ENCODE measurements around the gene FAM32A.

- TF ChIP-seq, protein P1, sequence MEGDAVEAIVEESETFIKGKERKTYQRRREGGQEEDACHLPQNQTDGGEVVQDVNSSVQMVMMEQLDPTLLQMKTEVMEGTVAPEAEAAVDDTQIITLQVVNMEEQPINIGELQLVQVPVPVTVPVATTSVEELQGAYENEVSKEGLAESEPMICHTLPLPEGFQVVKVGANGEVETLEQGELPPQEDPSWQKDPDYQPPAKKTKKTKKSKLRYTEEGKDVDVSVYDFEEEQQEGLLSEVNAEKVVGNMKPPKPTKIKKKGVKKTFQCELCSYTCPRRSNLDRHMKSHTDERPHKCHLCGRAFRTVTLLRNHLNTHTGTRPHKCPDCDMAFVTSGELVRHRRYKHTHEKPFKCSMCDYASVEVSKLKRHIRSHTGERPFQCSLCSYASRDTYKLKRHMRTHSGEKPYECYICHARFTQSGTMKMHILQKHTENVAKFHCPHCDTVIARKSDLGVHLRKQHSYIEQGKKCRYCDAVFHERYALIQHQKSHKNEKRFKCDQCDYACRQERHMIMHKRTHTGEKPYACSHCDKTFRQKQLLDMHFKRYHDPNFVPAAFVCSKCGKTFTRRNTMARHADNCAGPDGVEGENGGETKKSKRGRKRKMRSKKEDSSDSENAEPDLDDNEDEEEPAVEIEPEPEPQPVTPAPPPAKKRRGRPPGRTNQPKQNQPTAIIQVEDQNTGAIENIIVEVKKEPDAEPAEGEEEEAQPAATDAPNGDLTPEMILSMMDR (IDR thresholded peaks at IDR 0.05): no peak
- no peak for TF ChIP-seq ZFX (IDR thresholded peaks at IDR 0.05; ENCODE audit: borderline replicate concordance)
These were observed 18.2 kb upstream of the FAM32A start for GRCh38 chr19:16167055-16167454.

All from 22Rv1 (cell line).